HUES64 (cell line): ENCODE results near the gene NFAT5. TPM values are rescaled to one million over a fixed set of nuclear protein-coding genes. Genes with fewer than 3 reads are reported as not detected.
A peak's percentile ranks its signal among the peaks of the same experiment; 100 is the strongest.
"Not testable (repeated sequence)": the region's sequence is repeated elsewhere in the genome, so short reads cannot be mapped to it uniquely, and the experiment has no call there.

ENCODE experiments used
- H3K27ac ChIP-seq: 2 replicates; pipeline ENCODE4 v1.7.0; 2013; ENCODE audit warnings: low read depth, low read length, inconsistent platforms
- H3K27me3 ChIP-seq: 2 replicates; pipeline ENCODE4 v1.6.1; 2013; ENCODE audit warnings: mild to moderate bottlenecking, low read length; ENCODE audit not compliant: insufficient read depth
- H3K36me3 ChIP-seq: 2 replicates; pipeline ENCODE4 v1.6.1; 2013; ENCODE audit warnings: mild to moderate bottlenecking, low read length; ENCODE audit not compliant: insufficient read depth
- H3K4me1 ChIP-seq: 2 replicates; pipeline ENCODE4 v1.6.1; 2013; ENCODE audit warnings: mild to moderate bottlenecking, low read length, moderate library complexity; ENCODE audit not compliant: insufficient read depth
- H3K4me3 ChIP-seq: 2 replicates; pipeline ENCODE4 v1.5.1; 2013; ENCODE audit warnings: mild to moderate bottlenecking, low read length, moderate library complexity
- H3K9ac ChIP-seq: 2 replicates; pipeline ENCODE4 v1.6.1; 2013; ENCODE audit warnings: mild to moderate bottlenecking, low read depth, low read length
- H3K9me3 ChIP-seq: 2 replicates; pipeline ENCODE4 v1.6.1; 2013; ENCODE audit warnings: low read depth, low read length; ENCODE audit not compliant: insufficient read depth
- WGBS: fragments of 150-250, 120-280 bp; methylation state at CpG from one replicate; pipeline ENCODE4 v1.1.7; 2013; ENCODE audit warnings: missing lambda C conversion rate; 5-methylcytosine and 5-hydroxymethylcytosine counted together
- polyA plus RNA-seq, 2 experiments: library from polyadenylated mRNA; stranded (reverse); fragments of 50-300 nt; gene quantifications; one replicate each; pipeline ENCODE4 v1.2.3, GENCODE V29; 2013

NFAT5 gene
- polyA plus RNA-seq (2013, experiment 1 of 2) = 8.8 TPM
- polyA plus RNA-seq (2013, experiment 2 of 2) = 10.0 TPM

- WGBS = under 1% methylated on average over 60 of the region's 60 CpGs
- peaks cover 42% of the 10 kb centered on the region for H3K4me1 ChIP-seq
These were observed at the start of gene NFAT5 for GRCh38 chr16:69565671-69566239. TSS of gene NFAT5 (plus strand) at chr16:69565966. CDS start at chr16:69566302, 336 bp downstream.

GRCh38 chr16:69517914-69518313, 47.9 kb upstream of the NFAT5 start:
- H3K27me3 ChIP-seq, H3K9me3 ChIP-seq, H3K36me3 ChIP-seq, H3K27ac ChIP-seq, H3K4me1 ChIP-seq, H3K4me3 ChIP-seq, H3K9ac ChIP-seq: not testable (repeated sequence)
- 98% methylated on average over 3 of the region's 6 CpGs for WGBS

More at GRCh38 chr16:69565671-69566239, at the start of gene NFAT5:
- Histone ChIP-seq H3K9me3 (no peaks in the 10 kb centered on the region), H3K9ac (peak within 1 kb of the TSS; percentile 93), H3K4me3 (peak within 1 kb of the TSS; percentile 92), H3K36me3 (peaks cover 12% of the 10 kb centered on the region; the same call in 1 of the 2 replicates), H3K27ac (peak within 1 kb of the TSS; percentile 96), H3K27me3 (no peaks in the 10 kb centered on the region)

- Histone ChIP-seq H3K4me1 (peaks cover 3% of the 10 kb centered on the region; the same call in 1 of the 2 replicates), H3K9me3 (0 out of 2 replicates have a peak, but pooled peaks cover 3% of the 10 kb centered on the region), H3K4me3 (no peak overlapping the region), H3K27me3 (no peaks in the 10 kb centered on the region), H3K27ac (no peak overlapping the region), H3K9ac (no peak overlapping the region), H3K36me3 (no peaks in the 10 kb centered on the region)
- 98% methylated on average over 4 of the region's 4 CpGs for WGBS
These were observed 45.4 kb upstream of the NFAT5 start for GRCh38 chr16:69520413-69520799.

GRCh38 chr16:69520800-69521602, 44.8 kb upstream of the NFAT5 start:
- no peaks in the 10 kb centered on the region for H3K36me3 ChIP-seq
- 89% methylated on average over 1 of the region's 3 CpGs for WGBS
- 0 out of 2 replicates have a peak, but pooled peaks cover 3% of the 10 kb centered on the region for H3K9me3 ChIP-seq
- H3K4me3 ChIP-seq = no peak overlapping the region
- no peak overlapping the region for H3K9ac ChIP-seq
- H3K27ac ChIP-seq = no peak overlapping the region
- peaks cover 3% of the 10 kb centered on the region; the same call in 1 of the 2 replicates for H3K4me1 ChIP-seq
- H3K27me3 ChIP-seq = no peaks in the 10 kb centered on the region

GRCh38 chr16:69522041-69522578, 43.7 kb upstream of the NFAT5 start:
- WGBS = 96% methylated on average over 5 of the region's 5 CpGs
- Histone ChIP-seq H3K36me3 (no peaks in the 10 kb centered on the region), H3K27me3 (no peaks in the 10 kb centered on the region), H3K4me3 (no peak overlapping the region), H3K9ac (no peak overlapping the region), H3K4me1 (peaks cover 3% of the 10 kb centered on the region; the same call in 1 of the 2 replicates), H3K27ac (no peak overlapping the region), H3K9me3 (0 out of 2 replicates have a peak, but pooled peaks cover 3% of the 10 kb centered on the region)

GRCh38 chr16:69522732-69523404, 42.9 kb upstream of the NFAT5 start:
- Histone ChIP-seq H3K9me3 (0 out of 2 replicates have a peak, but pooled peaks cover 3% of the 10 kb centered on the region), H3K27me3 (no peaks in the 10 kb centered on the region), H3K36me3 (no peaks in the 10 kb centered on the region), H3K4me1 (peaks cover 3% of the 10 kb centered on the region; the same call in 1 of the 2 replicates), H3K27ac (no peak overlapping the region), H3K4me3 (no peak overlapping the region), H3K9ac (no peak overlapping the region)
- 96% methylated on average over 7 of the region's 7 CpGs for WGBS

GRCh38 chr16:69523566-69524305, 42.0 kb upstream of the NFAT5 start:
- Histone ChIP-seq H3K27ac (no peak overlapping the region), H3K9ac (no peak overlapping the region), H3K36me3 (no peaks in the 10 kb centered on the region), H3K27me3 (no peaks in the 10 kb centered on the region), H3K4me3 (no peak overlapping the region), H3K9me3 (0 out of 2 replicates have a peak, but pooled peaks cover 3% of the 10 kb centered on the region), H3K4me1 (peaks cover 3% of the 10 kb centered on the region; the same call in 1 of the 2 replicates)
- 93% methylated on average over 12 of the region's 13 CpGs for WGBS

GRCh38 chr16:69526831-69527655, 38.7 kb upstream of the NFAT5 start:
- Histone ChIP-seq H3K27me3 (no peaks in the 10 kb centered on the region), H3K4me1 (peaks cover 18% of the 10 kb centered on the region), H3K4me3 (no peak overlapping the region), H3K27ac (no peak overlapping the region), H3K9me3 (0 out of 2 replicates have a peak, but pooled peaks cover 3% of the 10 kb centered on the region), H3K9ac (no peak overlapping the region), H3K36me3 (no peaks in the 10 kb centered on the region)
- WGBS = 93% methylated on average over 10 of the region's 11 CpGs

- Histone ChIP-seq H3K36me3 (no peaks in the 10 kb centered on the region), H3K9me3 (no peaks in the 10 kb centered on the region), H3K27me3 (no peaks in the 10 kb centered on the region), H3K4me1 (peaks cover 28% of the 10 kb centered on the region), H3K27ac (no peak overlapping the region), H3K9ac (no peak overlapping the region), H3K4me3 (no peak overlapping the region)
- WGBS = 96% methylated on average over 1 of the region's 1 CpG
These were observed 33.8 kb upstream of the NFAT5 start for GRCh38 chr16:69531988-69532387.
